HG02938 (cell line): Measurements from ENCODE around the gene PFN3.
"Not testable (repeated sequence)": the region's sequence is repeated elsewhere in the genome, so short reads cannot be mapped to it uniquely, and the experiment has no call there.

ENCODE experiments used
- ATAC-seq: cut with Tn5 transposase; IDR thresholded peaks from one replicate; pipeline ENCODE4 v1.9.1; 2021; ENCODE audit warnings: mild to moderate bottlenecking, moderate library complexity; ENCODE audit not compliant: unreplicated experiment

The PFN3 gene

GRCh38 chr5:177362610-177363507 lies 37.6 kb downstream of the PFN3 start:
- no peak for ATAC-seq

DNA sequence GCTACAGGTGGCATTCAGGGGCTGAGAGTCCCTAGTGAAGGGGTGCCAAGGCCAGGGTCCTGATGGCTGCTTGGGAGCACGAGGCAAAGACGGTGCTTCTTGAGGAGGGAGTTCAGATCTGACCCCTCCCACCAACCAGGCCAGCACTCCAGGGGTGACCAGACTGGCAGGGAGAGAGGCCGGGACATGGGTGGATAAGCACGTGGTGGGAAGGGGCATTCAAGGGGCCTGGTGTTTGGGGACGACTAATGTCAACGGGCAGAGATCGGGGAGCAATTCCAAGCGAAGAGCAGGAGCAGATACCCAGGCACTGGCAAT lies 38.2 kb downstream of the PFN3 start:
- ATAC-seq, result no peak

GRCh38 chr5:177361418-177362291 lies 38.8 kb downstream of the PFN3 start:
- ATAC-seq, result no peak

GRCh38 chr5:177360740-177361139 lies 39.7 kb downstream of the PFN3 start:
- ATAC-seq, result not testable (repeated sequence)

DNA sequence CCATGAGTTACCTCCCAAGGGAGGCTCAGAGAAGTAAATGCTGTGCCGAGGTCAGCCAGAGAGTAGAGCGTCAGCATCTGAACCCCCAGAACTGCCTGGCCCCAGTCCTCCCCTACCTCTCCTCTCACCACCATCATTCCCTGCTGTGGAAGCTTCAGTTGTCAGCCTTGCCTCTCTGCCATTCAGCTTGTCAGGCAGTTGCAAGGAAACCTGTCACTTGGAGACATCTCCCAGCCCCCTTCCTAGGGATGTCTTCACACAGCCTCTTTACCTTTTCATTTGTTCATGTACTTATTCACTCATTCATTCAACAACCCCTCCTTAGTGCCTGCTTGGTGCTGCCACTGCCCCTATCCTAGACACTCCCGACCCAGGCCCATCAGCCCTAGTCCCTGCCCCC lies 40.6 kb downstream of the PFN3 start:
- ATAC-seq, result no peak

DNA sequence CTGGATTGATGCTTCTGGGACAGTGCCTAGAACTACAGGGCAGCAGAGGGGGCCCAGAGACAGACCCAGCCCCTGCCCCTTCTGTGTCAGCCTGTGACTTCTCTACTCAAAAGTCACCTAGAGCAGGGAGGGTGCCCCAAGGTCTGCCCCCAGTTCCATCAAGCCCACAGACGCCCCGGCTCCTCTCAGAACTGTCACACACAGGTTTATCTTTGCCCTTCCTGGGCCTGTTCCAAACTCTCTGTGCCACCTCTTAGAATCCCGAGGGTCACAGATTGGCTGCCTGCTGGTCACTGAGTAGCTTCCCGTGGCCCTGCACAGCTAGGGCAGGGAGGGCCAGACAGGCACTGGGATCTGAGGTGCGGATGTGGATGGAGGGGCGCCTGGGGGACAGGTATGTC lies 41.0 kb downstream of the PFN3 start:
- ATAC-seq, result no peak

- ATAC-seq, result no peak
Observed at GRCh38 chr5:177358370-177358819, 42.1 kb downstream of the PFN3 start.

GRCh38 chr5:177357459-177358351 lies 42.8 kb downstream of the PFN3 start, which contains the start of gene RGS14:
TSS of gene RGS14 (plus strand) at chr5:177357924. CDS start at chr5:177358025, 101 bp downstream.
- peak; percentile 93 for ATAC-seq

DNA sequence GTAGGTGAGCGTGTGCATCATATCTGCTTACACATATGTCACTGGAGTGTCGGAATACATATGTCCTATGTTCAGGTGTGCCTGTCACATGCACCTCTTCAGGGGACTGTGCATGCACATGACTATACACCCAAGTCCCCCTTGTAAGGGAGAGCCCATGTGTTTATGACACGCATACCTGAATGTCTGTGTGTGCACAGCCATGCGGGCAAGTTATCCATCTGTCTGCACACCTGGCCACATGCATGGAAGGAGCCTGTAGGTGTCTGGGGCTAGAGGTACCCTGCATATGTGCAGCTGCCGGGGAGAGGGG lies 43.4 kb downstream of the PFN3 start:
- no peak for ATAC-seq

- no peak for ATAC-seq
Observed at GRCh38 chr5:177356746-177357145, 43.7 kb downstream of the PFN3 start.

GRCh38 chr5:177355868-177356168 lies 44.6 kb downstream of the PFN3 start:
- no peak for ATAC-seq

DNA sequence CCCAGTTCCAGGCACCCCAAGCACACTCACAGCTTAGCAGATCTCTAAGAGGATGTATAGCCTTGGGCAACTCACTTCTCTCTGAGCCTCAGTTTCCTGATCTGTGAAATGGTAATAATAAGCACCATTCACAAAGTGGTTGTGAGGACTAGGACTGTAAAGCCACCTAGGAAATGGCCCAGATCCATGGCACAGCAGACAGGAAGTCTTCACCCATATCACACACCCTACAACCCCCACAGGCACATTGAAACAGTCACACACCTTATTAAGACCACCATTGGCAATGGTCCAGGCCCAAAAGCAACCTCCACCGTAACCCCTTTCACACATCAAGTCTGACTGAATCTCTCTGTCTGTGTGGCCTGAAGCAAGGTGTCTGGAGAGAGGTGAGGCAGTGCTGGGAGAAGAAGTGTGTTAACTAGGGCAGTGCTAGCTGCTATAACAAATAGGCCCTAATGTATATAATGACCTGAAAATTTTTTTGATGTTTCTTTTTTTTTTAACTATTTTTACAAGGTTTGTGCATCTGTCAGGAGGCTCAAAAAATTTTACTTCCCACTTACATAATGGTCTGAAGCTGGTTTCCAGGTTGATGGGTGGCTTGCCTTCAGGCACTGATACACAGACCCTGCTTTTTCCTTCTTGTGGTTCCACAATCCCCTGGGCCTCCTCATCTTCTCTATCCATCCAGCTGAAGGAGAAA lies 45.1 kb downstream of the PFN3 start:
- ATAC-seq, result no peak

GRCh38 chr5:177354711-177355110 lies 45.8 kb downstream of the PFN3 start:
- no peak for ATAC-seq

- ATAC-seq, result no peak
Observed at GRCh38 chr5:177354256-177354655, 46.2 kb downstream of the PFN3 start.

DNA sequence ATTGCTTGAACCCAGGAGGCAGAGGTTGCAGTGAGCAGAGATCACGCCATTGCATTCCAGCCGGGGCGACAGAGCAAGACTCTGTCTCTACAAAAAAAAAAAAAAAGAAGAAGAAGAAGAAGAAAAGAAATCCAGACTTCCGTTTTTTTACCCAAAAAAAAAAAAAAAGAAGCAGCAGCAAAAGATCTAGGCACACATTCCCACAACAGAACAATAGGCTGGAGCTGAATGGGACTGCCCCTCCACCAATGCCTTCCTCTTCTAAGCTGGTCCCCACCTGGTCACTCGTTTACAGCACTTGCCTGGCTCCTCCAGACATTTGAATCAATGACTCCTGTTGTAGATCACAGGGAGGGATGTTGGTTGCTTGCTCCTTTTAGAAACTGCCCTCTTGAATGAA lies 47.4 kb downstream of the PFN3 start:
- ATAC-seq, result no peak

DNA sequence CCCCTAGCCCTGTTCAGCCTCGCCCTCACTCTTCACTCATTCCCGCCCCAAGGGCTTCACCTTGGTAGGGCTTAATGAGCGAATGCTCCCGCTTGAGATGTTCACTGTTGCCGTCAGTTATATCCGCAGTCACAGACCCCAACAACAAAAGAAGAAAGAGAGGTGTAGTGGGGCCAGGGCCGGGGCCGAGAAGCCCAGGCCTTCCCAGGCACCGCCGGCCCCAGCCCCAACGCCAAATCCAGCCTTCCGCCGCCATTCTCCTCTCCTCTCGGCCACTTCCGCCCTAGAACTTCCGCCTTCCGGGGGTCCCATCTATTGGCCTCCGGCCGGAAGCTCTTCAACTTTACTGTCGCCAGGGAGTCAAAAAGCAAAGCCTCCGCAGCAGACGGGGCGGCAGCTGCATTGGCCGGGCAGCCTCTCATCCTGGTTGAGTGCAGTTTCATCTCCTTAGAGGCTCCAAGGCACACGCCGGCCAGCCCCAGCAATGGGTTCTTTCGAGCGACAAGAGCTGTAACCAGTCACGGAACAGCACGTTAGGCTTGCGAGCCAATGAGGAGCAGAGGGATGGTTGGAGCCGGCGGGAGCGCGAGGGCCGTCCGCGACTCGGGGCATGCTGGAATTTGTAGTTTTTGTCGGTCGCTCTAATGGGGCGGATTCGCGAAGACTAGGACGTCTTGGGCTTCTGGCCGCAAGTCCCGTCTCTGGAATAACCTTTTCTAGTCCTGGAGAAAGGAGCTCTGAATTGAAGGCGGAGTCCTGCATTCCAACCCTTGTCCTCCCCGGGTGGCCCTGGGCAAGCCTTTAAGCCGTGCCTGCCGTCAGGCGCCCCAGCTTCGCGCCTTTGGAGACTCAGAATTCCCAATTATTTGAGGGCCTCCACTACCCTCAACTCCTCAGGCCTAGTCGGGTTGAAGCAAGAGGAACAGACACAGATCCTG lies 48.8 kb downstream of the PFN3 start, which contains the start of gene LMAN2:
TSS of gene LMAN2 (minus strand) at position 277 of the 938 bp plus-strand sequence. CDS start at position 256, 21 bp downstream.
- peak; percentile 96 for ATAC-seq

DNA sequence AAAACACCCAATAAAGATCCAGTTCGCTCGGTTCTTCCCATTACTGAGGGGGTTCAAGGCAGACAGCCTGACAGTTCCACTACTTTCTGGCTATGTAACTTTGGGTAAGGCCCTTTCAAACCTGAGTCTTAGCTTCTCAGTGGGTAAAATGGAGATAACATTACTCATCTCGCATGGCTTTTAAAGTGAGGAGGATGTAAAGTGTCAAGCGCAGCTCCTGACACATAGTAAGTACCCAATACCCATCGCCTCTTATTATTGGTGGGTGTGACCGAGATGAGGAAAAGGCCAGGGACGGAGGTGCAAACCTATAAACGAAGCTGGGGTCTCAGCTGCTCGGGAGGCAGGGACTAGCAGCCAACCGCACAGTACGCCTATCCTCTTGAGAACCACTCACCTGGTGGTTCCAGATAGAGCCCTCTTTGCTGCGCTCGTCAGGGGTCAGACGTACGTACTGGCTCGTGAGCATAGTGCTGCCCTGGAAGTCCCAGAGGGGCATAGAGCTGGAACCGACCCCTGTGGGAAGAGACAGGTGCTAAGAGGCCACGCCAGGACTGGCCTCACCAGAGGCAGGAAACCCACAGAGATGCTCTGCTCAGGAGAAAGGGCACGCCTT lies 49.6 kb downstream of the PFN3 start:
- no peak for ATAC-seq
